H1 (cell line): Measurements from ENCODE around the gene MGLL. TPM values are rescaled to one million over a fixed set of nuclear protein-coding genes. Genes with fewer than 3 reads are reported as not detected.

Experiments
- CHD7 ChIP-seq: fragments of 300-600 bp; sonication (generic); IDR thresholded peaks from 2 replicates; pipeline ENCODE4 v1.7.1; 2012; ENCODE audit warnings: low read length, moderate library complexity, mild to moderate bottlenecking, inconsistent platforms; ENCODE audit not compliant: insufficient replicate concordance
- polyA plus RNA-seq, 7 experiments: library from polyadenylated mRNA; depleted of rRNA in 3 of 7; stranded (reverse) in 5 of 7; unstranded in 2 of 7; fragments of >200 nt in 5 of 7; fragments of 200-250 nt in 2 of 7; gene quantifications; 1 replicate in 5 of 7; 2 replicates in 1 of 7; 4 replicates in 1 of 7; pipeline versions ENCODE4 v1.2.1 to v1.2.3, GENCODE V29; 2011 to 2013; ENCODE audit warnings: missing spikeins in 2 of 7, mixed read lengths in 2 of 7
- total RNA-seq: library from RNA; stranded (reverse); fragmentation: NEBNext Ultra II Directional; extraction: Animal tissue kit (Norgen Biotek cat#: 25700); gene quantifications from 2 replicates; pipeline ENCODE4 v1.2.1, GENCODE V29; 2021

Gene MGLL
- total and polyA plus RNA-seq, 2 of the 8 experiments (the other 6 are each of a cell fraction or from before 2014, with no cell fraction given), result 0.05 to 0.34 TPM

- no peak for TF ChIP-seq CHD7
Measured at GRCh38 chr3:127658234-127658633, 164.1 kb downstream of the MGLL start (continued).
